Astrocyte of the spinal cord (primary cell): Measurements from ENCODE around the gene KLHL25.

ENCODE experiments used
- DNase-seq: peaks from one replicate; pipeline ENCODE4 v3.0.0; 2011; ENCODE audit warnings: low read depth, low spot score
- H3K4me3 ChIP-seq: 2 replicates; pipeline ENCODE4 v1.5.1; 2011; ENCODE audit warnings: low read depth, mild to moderate bottlenecking, low read length, moderate library complexity
- CTCF ChIP-seq: IDR thresholded peaks from 2 replicates; pipeline ENCODE4 v1.5.1; 2012; ENCODE audit warnings: low read depth, mild to moderate bottlenecking, low read length, inconsistent platforms
- in situ Hi-C: cut with HindIII; loops from 2 replicates; pipeline ENCODE4 v1.10.0; 2017; ENCODE audit warnings: low sequenced_read_pairs

The KLHL25 gene

DNA sequence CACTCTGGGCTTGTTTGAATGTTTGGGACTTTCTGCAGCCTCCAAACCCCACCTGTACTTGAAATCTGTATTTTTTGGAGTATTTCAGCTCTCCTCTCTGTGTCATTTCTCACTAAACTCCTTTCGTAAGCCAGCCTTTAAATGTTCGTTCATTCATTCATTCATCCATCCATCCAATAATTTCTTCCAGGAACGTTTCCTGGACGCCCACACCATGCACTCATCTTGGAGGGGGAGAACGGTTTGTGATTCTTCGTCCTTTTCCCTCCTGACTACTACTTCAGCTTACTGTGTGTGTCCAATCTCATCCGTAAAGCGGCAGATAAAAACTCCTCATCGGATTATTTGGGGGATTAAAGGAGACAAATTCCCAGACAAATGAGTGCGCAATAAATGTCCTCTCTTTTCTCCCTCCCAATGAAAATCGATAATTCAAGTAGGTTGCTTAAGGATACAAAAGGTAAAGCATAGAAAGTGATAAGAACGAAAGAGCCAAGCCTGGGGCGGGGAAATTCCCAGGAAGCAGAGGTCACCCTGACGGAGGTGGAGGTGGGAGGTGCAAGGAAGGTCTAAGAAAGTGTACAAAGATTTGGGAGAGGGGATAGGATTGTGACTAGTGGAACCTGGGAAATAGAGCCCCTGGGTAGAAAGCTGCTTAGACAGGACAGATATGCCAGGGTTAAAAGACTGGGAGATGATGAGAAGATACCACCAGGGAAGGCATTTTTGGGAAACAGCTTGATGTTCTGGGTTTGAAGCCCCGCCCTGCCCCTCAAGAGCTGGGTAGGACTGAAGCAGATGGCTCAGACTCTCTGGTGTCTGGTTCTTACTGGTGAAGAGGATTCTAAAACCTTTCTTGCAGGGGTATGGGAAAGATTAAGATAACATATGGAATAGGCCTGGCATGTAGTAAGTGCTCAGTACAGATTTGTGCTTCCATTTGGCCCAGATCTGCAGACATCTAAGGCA, 896 bp upstream of the KLHL25 start:
- TF ChIP-seq CTCF: no peak
- in situ Hi-C loops: no loop called here
- H3K4me3 ChIP-seq: peak overlapping the region; percentile 46
- no peak for DNase-seq

DNA sequence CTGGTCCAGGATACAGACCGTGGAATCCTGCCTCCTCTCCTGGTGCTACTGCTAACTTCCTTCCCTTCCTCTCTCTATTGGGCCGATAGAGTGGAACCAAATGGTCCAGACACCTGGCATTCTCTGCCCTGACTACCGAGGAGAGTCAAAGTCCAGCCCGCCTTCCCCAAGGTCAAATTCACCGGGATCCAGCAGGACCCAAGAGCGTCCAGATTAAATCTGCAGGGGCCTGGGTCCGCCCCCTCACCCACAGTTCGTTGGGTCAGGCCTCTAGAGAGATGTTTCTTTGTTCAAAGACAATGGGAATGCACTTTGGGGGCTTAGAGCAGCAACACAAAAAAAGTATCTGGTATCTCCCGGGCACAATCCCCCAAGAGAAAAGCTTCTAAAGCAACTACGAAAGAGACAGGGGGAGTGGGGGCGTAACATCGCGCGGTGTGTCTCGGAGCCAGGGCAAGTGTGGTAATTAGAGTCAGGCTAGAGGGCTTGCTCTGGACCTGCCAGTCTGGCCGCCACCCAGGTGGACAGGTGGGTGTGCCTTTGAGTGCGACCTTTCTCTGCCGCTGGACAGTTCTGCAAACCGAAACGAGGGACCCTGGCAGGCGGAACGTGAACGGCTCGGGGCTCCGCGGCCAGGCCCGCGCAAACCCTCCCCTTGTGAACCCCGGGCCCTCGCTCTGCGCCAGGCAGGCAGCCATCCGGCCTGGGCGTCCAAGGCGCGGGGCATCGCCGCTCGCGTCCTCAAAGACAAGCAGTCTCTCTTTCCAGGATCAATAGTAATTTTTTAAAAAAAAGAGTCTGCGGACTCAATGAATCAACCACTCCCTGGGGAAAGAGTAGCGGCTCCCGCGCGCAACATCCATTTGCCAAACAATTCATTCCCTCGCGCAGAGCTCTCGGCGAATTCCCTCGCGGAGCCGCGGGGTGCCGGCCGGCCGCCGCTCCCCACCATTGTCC, 806 bp downstream of the KLHL25 start:
- TF ChIP-seq CTCF: no peak
- peak overlapping the region; percentile 60 for H3K4me3 ChIP-seq
- in situ Hi-C loops: no loop called here
- DNase-seq: peak; percentile 28

- no peak for DNase-seq
- no peak for TF ChIP-seq CTCF
- in situ Hi-C loops: no loop called here
- H3K4me3 ChIP-seq: peak overlapping the region; percentile 60
These were observed 1.7 kb downstream of the KLHL25 start for GRCh38 chr15:85792912-85793590.

- in situ Hi-C loops: no loop called here
- H3K4me3 ChIP-seq: no peak overlapping the region
- no peak for DNase-seq
- no peak for TF ChIP-seq CTCF
These were observed 2.5 kb downstream of the KLHL25 start for GRCh38 chr15:85792102-85792731.

DNA sequence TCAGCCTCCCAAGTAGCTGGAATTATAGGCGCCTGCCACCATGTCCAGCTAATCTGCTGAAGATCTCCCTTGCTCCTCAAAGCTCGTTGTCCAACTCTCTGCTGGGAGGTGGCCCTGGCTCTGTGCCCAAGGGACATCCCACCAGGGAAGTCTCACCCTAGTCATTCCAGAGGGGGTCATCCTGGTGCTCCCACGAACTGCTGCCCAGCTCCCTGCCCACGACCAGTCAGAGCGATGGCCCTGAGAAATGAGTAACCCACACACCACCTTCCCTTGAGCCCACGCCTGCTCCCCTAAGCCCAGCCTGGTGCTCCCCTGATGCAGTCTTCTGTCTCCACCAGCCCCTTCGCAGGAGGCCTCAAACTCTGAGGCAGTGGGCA, 5.2 kb downstream of the KLHL25 start:
- DNase-seq: no peak
- TF ChIP-seq CTCF: no peak
- H3K4me3 ChIP-seq: no peak overlapping the region
- in situ Hi-C loops: no loop called here
